HEK293 (cell line): Measurements from ENCODE around the gene PPHLN1.

Source experiments
- CTCF ChIP-seq: fragments of 450-650 bp; formaldehyde crosslinking; IDR thresholded peaks from 2 replicates; pipeline ENCODE4 v1.5.1; 2016; ENCODE audit warnings: missing biosample characterization, missing genetic modification characterization
- KLF16 ChIP-seq: fragments of 450-650 bp; formaldehyde crosslinking; IDR thresholded peaks from 2 replicates; pipeline ENCODE4 v1.5.1; 2017; ENCODE audit warnings: missing biosample characterization, missing genetic modification characterization
- REST ChIP-seq: fragments of 450-650 bp; formaldehyde crosslinking; IDR thresholded peaks from 2 replicates; pipeline ENCODE4 v1.5.1; 2016; ENCODE audit warnings: missing biosample characterization, missing genetic modification characterization
- SP2 ChIP-seq: fragments of 450-650 bp; formaldehyde crosslinking; IDR thresholded peaks from 2 replicates; pipeline ENCODE4 v1.5.1; 2016; ENCODE audit warnings: missing biosample characterization, missing genetic modification characterization
- ZBTB26 ChIP-seq: fragments of 450-650 bp; formaldehyde crosslinking; optimal IDR thresholded peaks from 2 replicates; pipeline ENCODE3; 2016; ENCODE audit warnings: missing biosample characterization, mild to moderate bottlenecking, missing genetic modification characterization
- ZNF175 ChIP-seq: fragments of 450-650 bp; formaldehyde crosslinking; IDR thresholded peaks from 2 replicates; pipeline ENCODE4 v1.5.1; 2016; ENCODE audit warnings: missing biosample characterization, missing genetic modification characterization
- ZNF184 ChIP-seq: fragments of 450-650 bp; IDR thresholded peaks from 2 replicates; pipeline ENCODE4 v1.5.1; 2018; ENCODE audit warnings: missing biosample characterization, mild to moderate bottlenecking, missing genetic modification characterization
- ZNF280D ChIP-seq: fragments of 450-650 bp; formaldehyde crosslinking; IDR thresholded peaks from 2 replicates; pipeline ENCODE4 v1.5.1; 2016; ENCODE audit warnings: missing biosample characterization, missing genetic modification characterization
- ZNF362 ChIP-seq: fragments of 450-650 bp; formaldehyde crosslinking; IDR thresholded peaks from 2 replicates; pipeline ENCODE4 v1.5.1; 2016; ENCODE audit warnings: missing biosample characterization, missing genetic modification characterization
- ZNF394 ChIP-seq: fragments of 450-650 bp; formaldehyde crosslinking; IDR thresholded peaks from 2 replicates; pipeline ENCODE4 v1.5.1; 2016; ENCODE audit warnings: missing biosample characterization, missing genetic modification characterization, mild to moderate bottlenecking, moderate library complexity, borderline replicate concordance
- ZNF426 ChIP-seq: fragments of 450-650 bp; formaldehyde crosslinking; IDR thresholded peaks from 2 replicates; pipeline ENCODE4 v1.5.1; 2017; ENCODE audit warnings: missing biosample characterization, missing genetic modification characterization, mild to moderate bottlenecking, inconsistent platforms, moderate library complexity
- ZNF704 ChIP-seq: fragments of 450-650 bp; formaldehyde crosslinking; IDR thresholded peaks from 2 replicates; pipeline ENCODE4 v1.5.1; 2016; ENCODE audit warnings: missing biosample characterization, missing genetic modification characterization
- ZNF776 ChIP-seq: fragments of 450-650 bp; formaldehyde crosslinking; IDR thresholded peaks from 2 replicates; pipeline ENCODE4 v1.5.0; 2017; ENCODE audit warnings: missing biosample characterization, missing genetic modification characterization, borderline replicate concordance

GRCh38 chr12:42325326-42325652 lies 678 bp upstream of the PPHLN1 start:
- no peak for TF ChIP-seq ZNF426 (tag by site-specific recombination)
- no peak for TF ChIP-seq ZBTB26 (tag by site-specific recombination)
- TF ChIP-seq KLF16 (tag by site-specific recombination): no peak
- TF ChIP-seq ZNF776 (tag by site-specific recombination): no peak
- TF ChIP-seq ZNF280D (tag by site-specific recombination): no peak
- TF ChIP-seq CTCF (tag by site-specific recombination): no peak
- TF ChIP-seq ZNF704 (tag by site-specific recombination): no peak
- TF ChIP-seq REST (tag by site-specific recombination): no peak
- TF ChIP-seq SP2 (tag by site-specific recombination): no peak
- TF ChIP-seq ZNF362: no peak
- TF ChIP-seq ZNF184 (tag by site-specific recombination): no peak
- no peak for TF ChIP-seq ZNF175 (tag by site-specific recombination)
- no peak for TF ChIP-seq ZNF394 (tag by site-specific recombination)
